GM12878 (cell line): ENCODE results near the gene COL4A1.

Experiments used
- ATF2 ChIP-seq: IDR thresholded peaks from 2 replicates; pipeline ENCODE4 v1.6.1; 2012; ENCODE audit warnings: low read length, inconsistent platforms
- CTCF ChIP-seq, 3 experiments: IDR thresholded peaks in 2 of 3; conservative IDR thresholded peaks in 1 of 3; 2 replicates each; pipeline ENCODE4 v1.5.1; 2011; ENCODE audit warnings: low read depth in 3 of 3, low read length in 3 of 3, mild to moderate bottlenecking in 3 of 3, control low read depth in 2 of 3, moderate library complexity in 2 of 3, inconsistent platforms in 1 of 3, mixed read lengths in 1 of 3; ENCODE audit not compliant: control insufficient read depth in 2 of 3, insufficient read depth in 1 of 3; ENCODE audit errors: extremely low read depth in 1 of 3
- EZH2 ChIP-seq: IDR thresholded peaks from 2 replicates; pipeline ENCODE4 v1.6.1; 2012; ENCODE audit warnings: low read depth, mild to moderate bottlenecking, control low read depth, inconsistent platforms, low read length, borderline replicate concordance; ENCODE audit not compliant: control insufficient read depth
- JUND ChIP-seq: IDR thresholded peaks from 2 replicates; pipeline ENCODE4 v1.6.1; 2012; ENCODE audit warnings: low read depth, mild to moderate bottlenecking, low read length, improper control_type of control experiment, moderate library complexity
- MTA3 ChIP-seq: IDR thresholded peaks from 2 replicates; pipeline ENCODE4 v1.6.1; 2012; ENCODE audit warnings: low read length, inconsistent platforms, borderline replicate concordance
- RAD21 ChIP-seq: IDR thresholded peaks from 2 replicates; pipeline ENCODE4 v1.6.1; 2011; ENCODE audit warnings: mild to moderate bottlenecking, low read depth, low read length, moderate library complexity; ENCODE audit not compliant: insufficient read depth
- SP1 ChIP-seq: IDR thresholded peaks from one replicate; pipeline ENCODE4 v1.6.1; 2011; ENCODE audit warnings: low read depth, low read length
- TCF7 ChIP-seq: IDR thresholded peaks from 2 replicates; pipeline ENCODE4 v1.6.1; 2014; ENCODE audit warnings: antibody characterized with exemption, borderline replicate concordance

GRCh38 chr13:110214637-110215036, 92.3 kb downstream of the COL4A1 start:
- TF ChIP-seq CTCF (IDR thresholded peaks at IDR 0.05 in 2 of 3, conservative IDR thresholded peaks at IDR 0.05 in 1 of 3; ENCODE audit: control insufficient read depth in 2 of 3, extremely low read depth in 1 of 3, insufficient read depth in 1 of 3, low read depth in 3 of 3, low read length in 3 of 3): no peak
- TF ChIP-seq SP1: no peak
- no peak for TF ChIP-seq JUND
- no peak for TF ChIP-seq TCF7
- TF ChIP-seq EZH2: no peak
- TF ChIP-seq MTA3: no peak
- TF ChIP-seq RAD21: no peak
- TF ChIP-seq ATF2: no peak
